Caco-2 (cell line): ENCODE measurements around the gene PTPRN2. TPM values are rescaled to one million over a fixed set of nuclear protein-coding genes. Genes with fewer than 3 reads are reported as not detected.
"Not testable (repeated sequence)": the region's sequence is repeated elsewhere in the genome, so short reads cannot be mapped to it uniquely, and the experiment has no call there.

ENCODE experiments used
- BruUV-seq: library from RNA; stranded (reverse); fragments of 400-500 nt; replicated peaks from 2 replicates; lab custom pipeline; 2021; lab: Mats Ljungman, UMichigan
- CTCF ChIA-PET: fragments of 300-600 bp; sonication (Branson Sonifier 250); formaldehyde crosslinking; loops from one replicate; lab custom pipeline; 2022; ENCODE audit warnings: antibody characterized with exemption; lab: Charles Lee
- POLR2A ChIA-PET: fragments of 300-600 bp; sonication (Branson Sonifier 250); formaldehyde crosslinking; loops from one replicate; lab custom pipeline; 2022; ENCODE audit warnings: antibody characterized with exemption; lab: Charles Lee
- DNase-seq, 2 experiments: peaks; one replicate each; pipeline versions ENCODE4 v3.0.0 to v3.0.0-alpha.2; 2020 to 2022
- H3K27me3 ChIP-seq: replicated peaks from 2 replicates; pipeline ENCODE4 v1.6.0; 2011; ENCODE audit warnings: low read length; ENCODE audit not compliant: control insufficient read depth, insufficient read depth
- H3K36me3 ChIP-seq: 2 replicates; pipeline ENCODE4 v1.5.1; 2011; ENCODE audit warnings: low read length; ENCODE audit not compliant: control insufficient read depth, insufficient read depth
- H3K4me1 ChIP-seq: fragments of 250-450 bp; sonication (Bioruptor Pico); 2 replicates; pipeline ENCODE4 v1.5.1; 2020; ENCODE audit warnings: mild to moderate bottlenecking
- H3K4me3 ChIP-seq: 2 replicates; pipeline ENCODE4 v1.5.1; 2011; ENCODE audit warnings: low read depth, mild to moderate bottlenecking, control low read depth, low read length
- H3K9me3 ChIP-seq: fragments of 250-450 bp; sonication (Bioruptor Pico); 2 replicates; pipeline ENCODE4 v1.5.1; 2020; ENCODE audit warnings: mild to moderate bottlenecking, moderate library complexity
- H3K27ac Mint-ChIP-seq: one replicate; pipeline ENCODE4 v1.8.0; 2022; ENCODE audit warnings: mixed read lengths; ENCODE audit not compliant: unreplicated experiment
- H3K27me3 Mint-ChIP-seq: one replicate; pipeline ENCODE4 v1.8.0; 2022; ENCODE audit warnings: mixed read lengths; ENCODE audit not compliant: insufficient read depth, unreplicated experiment
- H3K36me3 Mint-ChIP-seq: one replicate; pipeline ENCODE4 v1.8.0; 2022; ENCODE audit warnings: mild to moderate bottlenecking, mixed read lengths; ENCODE audit not compliant: insufficient read depth, unreplicated experiment
- H3K4me1 Mint-ChIP-seq: one replicate; pipeline ENCODE4 v1.8.0; 2022; ENCODE audit warnings: low read depth, mixed read lengths; ENCODE audit not compliant: unreplicated experiment
- H3K4me3 Mint-ChIP-seq: one replicate; pipeline ENCODE4 v1.8.0; 2022; ENCODE audit warnings: mild to moderate bottlenecking, moderate library complexity, mixed read lengths; ENCODE audit not compliant: unreplicated experiment
- H3K9me3 Mint-ChIP-seq: one replicate; pipeline ENCODE4 v1.8.0; 2022; ENCODE audit warnings: mixed read lengths; ENCODE audit not compliant: unreplicated experiment
- CTCF ChIP-seq, 2 experiments: fragments of 200-600 bp in 1 of 2; IDR thresholded peaks; 1 replicate in 1 of 2; 2 replicates in 1 of 2; pipeline versions ENCODE4 v1.5.1 to v1.8.0; 2011 to 2022; ENCODE audit warnings: antibody characterized with exemption in 1 of 2, control low read depth in 1 of 2, inconsistent platforms in 1 of 2, low read depth in 1 of 2, low read length in 1 of 2, mild to moderate bottlenecking in 1 of 2, moderate library complexity in 1 of 2; ENCODE audit not compliant: insufficient read depth in 1 of 2, severe bottlenecking in 1 of 2, unreplicated experiment in 1 of 2
- intact Hi-C: fragments of 100-400 bp; cut with micrococcal nuclease; formaldehyde crosslinking; loops from one replicate; pipeline ENCODE4 v1.10.0; 2022; ENCODE audit not compliant: unreplicated experiment
- total RNA-seq: library from RNA; stranded (reverse); gene quantifications from 2 replicates; pipeline ENCODE4 v1.2.3, GENCODE V29; 2022

Gene PTPRN2
- total RNA-seq, 1 experiment from 2014 or later, result 1.4 TPM

GRCh38 chr7:158428837-158429753, 158.5 kb downstream of the PTPRN2 start:
- BruUV-seq, result no TSS peak
- Mint-ChIP-seq H3K27me3 (no peaks in the 10 kb centered on the region), H3K36me3 (peaks cover 11% of the 10 kb centered on the region), H3K4me1 (peaks cover 7% of the 10 kb centered on the region), H3K9me3 (no peaks in the 10 kb centered on the region), H3K27ac (no peak overlapping the region), H3K4me3 (no peak overlapping the region)
- Histone ChIP-seq H3K36me3 (no peaks in the 10 kb centered on the region), H3K27me3 (no peaks in the 10 kb centered on the region), H3K9me3 (no peaks in the 10 kb centered on the region), H3K4me1 (peaks cover 12% of the 10 kb centered on the region; the same call in 1 of the 2 replicates), H3K4me3 (no peak overlapping the region)
- CTCF ChIA-PET, result no interaction called here
- DNase-seq, result peak in 1 of 2 experiments; percentile 24
- POLR2A ChIA-PET, result no interaction called here
- TF ChIP-seq CTCF (IDR thresholded peaks at IDR 0.05; ENCODE audit: insufficient read depth in 1 of 2, low read depth in 1 of 2, low read length in 1 of 2, severe bottlenecking in 1 of 2, unreplicated experiment in 1 of 2), result no peak
- intact Hi-C loops, result no loop called here

- Histone ChIP-seq H3K4me3 (no peak overlapping the region), H3K36me3 (no peaks in the 10 kb centered on the region), H3K9me3 (no peaks in the 10 kb centered on the region), H3K4me1 (peaks cover 10% of the 10 kb centered on the region; the same call in 1 of the 2 replicates), H3K27me3 (no peaks in the 10 kb centered on the region)
- no peak for TF ChIP-seq CTCF (IDR thresholded peaks at IDR 0.05; ENCODE audit: insufficient read depth in 1 of 2, low read depth in 1 of 2, low read length in 1 of 2, severe bottlenecking in 1 of 2, unreplicated experiment in 1 of 2)
- H3K4me3 Mint-ChIP-seq, result no peak overlapping the region
- peaks cover 11% of the 10 kb centered on the region for H3K36me3 Mint-ChIP-seq
- H3K9me3 Mint-ChIP-seq, result no peaks in the 10 kb centered on the region
- intact Hi-C loops, result no loop called here
- no TSS peak for BruUV-seq
- H3K4me1 Mint-ChIP-seq, result peaks cover 7% of the 10 kb centered on the region
- ChIA-PET CTCF (no interaction called here), POLR2A (no interaction called here)
- H3K27ac Mint-ChIP-seq, result no peak overlapping the region
- H3K27me3 Mint-ChIP-seq, result no peaks in the 10 kb centered on the region
- DNase-seq, result no peak
These were observed 159.3 kb downstream of the PTPRN2 start for GRCh38 chr7:158428131-158428836.

GRCh38 chr7:158425676-158426075, 161.9 kb downstream of the PTPRN2 start:
- intact Hi-C loops, H3K9me3 Mint-ChIP-seq, BruUV-seq, H3K9me3 ChIP-seq, H3K4me1 Mint-ChIP-seq, H3K4me1 ChIP-seq, H3K36me3 Mint-ChIP-seq, DNase-seq, H3K4me3 Mint-ChIP-seq, H3K36me3 ChIP-seq, H3K27me3 Mint-ChIP-seq, H3K27me3 ChIP-seq, H3K27ac Mint-ChIP-seq, POLR2A ChIA-PET, H3K4me3 ChIP-seq, CTCF ChIA-PET: not testable (repeated sequence)
